GM18526 (cell line): ENCODE results near the gene NEK1.

Source experiments
- POLR2A ChIP-seq: IDR thresholded peaks from 3 replicates; pipeline ENCODE4 v1.6.1; 2011; ENCODE audit not compliant: insufficient read length; ENCODE audit errors: extremely low read depth

The NEK1 gene

GRCh38 chr4:169379688-169380087 is 232.7 kb downstream of the NEK1 start:
- TF ChIP-seq POLR2A, result no peak

- TF ChIP-seq POLR2A, result no peak
Measured at GRCh38 chr4:169377367-169377766, 235.0 kb downstream of the NEK1 start.

- no peak for TF ChIP-seq POLR2A
Measured at GRCh38 chr4:169376421-169376820, 236.0 kb downstream of the NEK1 start.

- no peak for TF ChIP-seq POLR2A
Measured at GRCh38 chr4:169372791-169373190, 239.6 kb downstream of the NEK1 start.

GRCh38 chr4:169369634-169370033 is 242.7 kb downstream of the NEK1 start:
- no peak for TF ChIP-seq POLR2A

GRCh38 chr4:169367826-169368225 is 244.6 kb downstream of the NEK1 start:
- no peak for TF ChIP-seq POLR2A

GRCh38 chr4:169366821-169367220 is 245.6 kb downstream of the NEK1 start:
- TF ChIP-seq POLR2A, result no peak

- TF ChIP-seq POLR2A, result no peak
Measured at GRCh38 chr4:169362607-169363006, 249.8 kb downstream of the NEK1 start.

- TF ChIP-seq POLR2A, result no peak
Measured at GRCh38 chr4:169361756-169362155, 250.6 kb downstream of the NEK1 start.

GRCh38 chr4:169359961-169360360 is 252.4 kb downstream of the NEK1 start:
- no peak for TF ChIP-seq POLR2A

- no peak for TF ChIP-seq POLR2A
Measured at GRCh38 chr4:169352360-169352759, 260.0 kb downstream of the NEK1 start.

GRCh38 chr4:169351872-169352271 is 260.5 kb downstream of the NEK1 start:
- no peak for TF ChIP-seq POLR2A

GRCh38 chr4:169348541-169348940 is 263.8 kb downstream of the NEK1 start:
- no peak for TF ChIP-seq POLR2A

- TF ChIP-seq POLR2A, result no peak
Measured at GRCh38 chr4:169346840-169347239, 265.5 kb downstream of the NEK1 start.

GRCh38 chr4:169345316-169345721 is 267.1 kb downstream of the NEK1 start:
- TF ChIP-seq POLR2A, result no peak
